Heart left ventricle (tissue), 16 donors: ENCODE results near the gene CHD9. TPM values are rescaled to one million over a fixed set of nuclear protein-coding genes. Genes with fewer than 3 reads are reported as not detected.

Experiments
- ATAC-seq, 4 donors: fragments of 200-7000 bp; cut with Tn5 transposase; one replicate each; pipeline ENCODE4 v1.9.1; 2020 to 2022; ENCODE audit warnings: moderate library complexity in 4 of 4, mild to moderate bottlenecking in 3 of 4, moderate number of reproducible peaks in 1 of 4
- DNase-seq, 5 donors: peaks; one replicate each; pipeline ENCODE4 v3.0.0-alpha.2; 2020
- H3K27ac ChIP-seq, 12 donors: fragments of 200-600 bp; sonication (generic) in 4 of 12; one replicate each; pipeline versions ENCODE4 v1.5.0 to v1.8.0; 2016 to 2022; ENCODE audit warnings: mild to moderate bottlenecking in 2 of 12
- H3K27me3 ChIP-seq, 9 donors: fragments of 200-600 bp; sonication (generic) in 2 of 9; one replicate each; pipeline versions ENCODE4 v1.5.1 to v1.8.0; 2016 to 2022; ENCODE audit warnings: mild to moderate bottlenecking in 3 of 9
- H3K36me3 ChIP-seq, 9 donors: fragments of 200-600 bp; sonication (generic) in 2 of 9; one replicate each; pipeline versions ENCODE4 v1.5.0 to v1.8.0; 2018 to 2022; ENCODE audit warnings: mild to moderate bottlenecking in 2 of 9
- H3K4me1 ChIP-seq, 12 donors: fragments of 200-600 bp; sonication (generic) in 4 of 12; one replicate each; pipeline versions ENCODE4 v1.5.0 to v1.8.0; 2016 to 2022; ENCODE audit warnings: mild to moderate bottlenecking in 3 of 12
- H3K4me3 ChIP-seq, 12 donors: fragments of 200-600 bp; sonication (generic) in 4 of 12; one replicate each; pipeline versions ENCODE4 v1.5.0 to v1.8.0; 2017 to 2022; ENCODE audit warnings: mild to moderate bottlenecking in 9 of 12, moderate library complexity in 4 of 12
- H3K9me3 ChIP-seq, 12 donors: fragments of 200-600 bp; sonication (generic) in 4 of 12; one replicate each; pipeline versions ENCODE4 v1.5.0 to v1.8.0; 2016 to 2022; ENCODE audit warnings: mild to moderate bottlenecking in 1 of 12
- POLR2A ChIP-seq, 2 donors: fragments of 450-650 bp; IDR thresholded peaks; one replicate each; pipeline ENCODE4 v1.6.1; 2017; ENCODE audit warnings: antibody characterized with exemption in 2 of 2, mild to moderate bottlenecking in 2 of 2, moderate library complexity in 2 of 2
- WGBS, 4 donors: extraction: QIAGEN DNeasy Blood & Tissue Kit in 2 of 4; methylation state at CpG; one replicate each; pipeline versions ENCODE4 v1.1.5 to v1.1.7; 2013 to 2018; 5-methylcytosine and 5-hydroxymethylcytosine counted together
- intact Hi-C, 10 donors: fragments of 100-400 bp; cut with DNase I; formaldehyde crosslinking; loops; one replicate each; pipeline versions ENCODE4 v1.11.1 to v1.14.2; 2022
- polyA plus RNA-seq, 2 donors: library from polyadenylated mRNA; stranded (reverse); fragments of 200-250 nt; gene quantifications; one replicate each; pipeline ENCODE4 v1.2.3, GENCODE V29; 2013
- total RNA-seq, 9 donors: library from RNA; depleted of rRNA in 2 of 9; stranded (reverse); fragments of >200 nt in 2 of 9; fragmentation: NEBNext Ultra II Directional in 3 of 9; extraction: Animal tissue kit (Norgen Biotek cat#: 25700) in 3 of 9; gene quantifications; one replicate each; pipeline versions ENCODE4 v1.1.0 to v1.2.4, GENCODE V29; 2016 to 2023
- TF ChIP-seq, protein P1 (sequence below), 12 donors: fragments of 200-600 bp; sonication (generic) in 4 of 12; IDR thresholded peaks; one replicate each; pipeline versions ENCODE4 v1.5.0 to v1.8.0; 2018 to 2022; ENCODE audit warnings: antibody characterized with exemption in 12 of 12, mild to moderate bottlenecking in 5 of 12
- donor health status: ischemic (EF 13 %, LVEDD 7.1; RV severe dilation, severe dysfunction).
- donor health status: healthy with polysubstance abuse.
- donor health status: DM: no; HTN: yes; CAD: no.
- donor health status: DM: no; HTN: no; CAD: no.
- donor health status: ischemic (EF 25% LVEDD 6.9; RV normal size, moderate dysfunction).
- donor health status: ischemic (EF 25% LVEDD 5.7; RV mildly dilated, moderate dysfunction).
- donor health status: healthy.
- donor health status: DM: yes; HTN: yes; CAD: no.
- donor health status: ischemic (EF 35%, LVEDD 5.7; RV mildly dilated, moderate dysfunction).
- donor health status: nonischemic (EF 11% LVEDD 7.7; RV severe dilation, severe dysfunction).
- donor health status: DM: yes; HTN: yes; CAD: no.
- donor health status: PGD.
- donor health status: ischemic (EF 29% LVEDD 5.4; RV normal size, mild dysfunction).
- donor health status: nonischemic (EF 23%, LVEDD 6.1; RV moderate dilation, normal function).

CHD9 gene
- total and polyA plus RNA-seq, 11 donors: 11.8 to 56.2 (median 41.3) TPM

DNA sequence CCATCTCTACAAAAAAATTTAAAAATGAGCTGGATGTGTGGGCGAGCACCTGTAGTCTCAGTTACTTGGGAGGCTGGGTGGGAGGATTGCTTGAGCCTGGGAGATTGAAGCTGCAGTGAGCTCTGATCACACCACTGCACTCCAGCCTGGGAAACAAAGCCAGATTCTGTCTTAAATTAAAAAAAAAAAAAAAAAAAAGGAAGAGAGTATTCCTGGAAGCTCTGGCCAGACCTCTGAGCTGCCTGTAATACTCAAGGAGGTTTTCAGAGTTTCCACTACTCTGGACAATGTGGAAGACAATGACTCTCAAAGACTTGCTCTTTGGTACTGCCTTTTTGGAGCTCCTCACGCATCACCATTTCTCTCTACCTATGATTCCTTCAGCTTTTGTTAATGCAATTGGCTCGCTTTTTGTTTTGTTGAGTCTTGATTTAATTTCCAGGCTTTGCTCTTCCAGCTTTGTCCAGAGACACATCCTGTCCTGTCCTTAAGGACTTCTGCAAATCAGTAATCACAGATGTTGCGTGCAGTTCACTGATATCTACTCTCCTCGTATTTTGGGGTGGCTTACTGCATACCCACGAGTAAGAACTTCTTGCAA is 10.8 kb downstream of the CHD9 start:
- no peak for TF ChIP-seq POLR2A (IDR thresholded peaks at IDR 0.05)
- TF ChIP-seq, protein P1, sequence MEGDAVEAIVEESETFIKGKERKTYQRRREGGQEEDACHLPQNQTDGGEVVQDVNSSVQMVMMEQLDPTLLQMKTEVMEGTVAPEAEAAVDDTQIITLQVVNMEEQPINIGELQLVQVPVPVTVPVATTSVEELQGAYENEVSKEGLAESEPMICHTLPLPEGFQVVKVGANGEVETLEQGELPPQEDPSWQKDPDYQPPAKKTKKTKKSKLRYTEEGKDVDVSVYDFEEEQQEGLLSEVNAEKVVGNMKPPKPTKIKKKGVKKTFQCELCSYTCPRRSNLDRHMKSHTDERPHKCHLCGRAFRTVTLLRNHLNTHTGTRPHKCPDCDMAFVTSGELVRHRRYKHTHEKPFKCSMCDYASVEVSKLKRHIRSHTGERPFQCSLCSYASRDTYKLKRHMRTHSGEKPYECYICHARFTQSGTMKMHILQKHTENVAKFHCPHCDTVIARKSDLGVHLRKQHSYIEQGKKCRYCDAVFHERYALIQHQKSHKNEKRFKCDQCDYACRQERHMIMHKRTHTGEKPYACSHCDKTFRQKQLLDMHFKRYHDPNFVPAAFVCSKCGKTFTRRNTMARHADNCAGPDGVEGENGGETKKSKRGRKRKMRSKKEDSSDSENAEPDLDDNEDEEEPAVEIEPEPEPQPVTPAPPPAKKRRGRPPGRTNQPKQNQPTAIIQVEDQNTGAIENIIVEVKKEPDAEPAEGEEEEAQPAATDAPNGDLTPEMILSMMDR (IDR thresholded peaks at IDR 0.05): no peak
- DNase-seq: peak in 2 of 5 donors; percentile 30 to 53
- Histone ChIP-seq H3K9me3 (no peaks in the 10 kb centered on the region), H3K27ac (peak overlapping the region; percentile 39 to 82 (median 76)), H3K4me1 (peaks cover 5 to 90% (median 44%) of the 10 kb centered on the region in 12 donors), H3K36me3 (peaks cover 0 to 9% (median 0%) of the 10 kb centered on the region in 9 donors), H3K4me3 (peak overlapping the region in 1 of 12 donors; percentile 1), H3K27me3 (no peaks in the 10 kb centered on the region)
- 47 to 54% (median 51%) methylated on average over 6 of the region's 6 CpGs for WGBS, 4 donors
- intact Hi-C loops: loop anchor here in 3 of 10 donors (1.0 to 2.0 kb wide), 2 partner anchors 9 to 25 kb away; no protein-coding TSS in a partner anchor
- ATAC-seq: peak; percentile 44 to 84 (median 76)

DNA sequence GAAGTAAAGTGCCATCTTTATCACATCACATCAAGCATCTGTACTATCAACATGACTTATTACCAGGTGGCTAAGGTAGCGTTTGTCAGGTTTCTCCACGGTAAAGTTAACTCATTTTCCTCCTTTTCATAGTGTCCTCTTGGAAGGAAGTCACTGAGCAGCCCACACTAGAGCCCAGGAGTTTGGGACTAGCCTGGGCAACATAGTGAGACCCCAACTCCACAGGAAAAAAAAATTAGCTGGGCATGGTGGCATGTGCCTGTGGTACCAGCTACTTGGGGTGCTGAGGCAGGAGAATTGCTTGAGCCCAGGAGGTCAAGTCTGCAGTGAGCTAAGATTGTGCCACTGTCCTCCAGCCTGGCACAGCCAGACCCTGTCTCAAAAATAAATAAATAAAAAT is 12.9 kb downstream of the CHD9 start:
- peak overlapping the region in 4 of 12 donors; percentile 0 to 53 (median 18) for H3K27ac ChIP-seq
- intact Hi-C loops: loop anchor here in 1 of 10 donors (2.0 kb wide), 1 partner anchor 23 kb away; no protein-coding TSS in a partner anchor
- 82 to 89% (median 86%) methylated on average over 2 of the region's 2 CpGs for whole genome bisulfite sequencing, 4 donors

GRCh38 chr16:53068423-53068833 is 13.6 kb downstream of the CHD9 start:
- Histone ChIP-seq H3K9me3 (no peaks in the 10 kb centered on the region), H3K4me1 (peaks cover 8 to 98% (median 55%) of the 10 kb centered on the region in 12 donors), H3K36me3 (peaks cover 0 to 9% (median 0%) of the 10 kb centered on the region in 9 donors), H3K27me3 (no peaks in the 10 kb centered on the region), H3K27ac (peak overlapping the region in 4 of 12 donors; percentile 0 to 53 (median 18)), H3K4me3 (peak overlapping the region in 1 of 12 donors; percentile 17)
- TF ChIP-seq, protein P1 (IDR thresholded peaks at IDR 0.05): no peak
- TF ChIP-seq POLR2A (IDR thresholded peaks at IDR 0.05): no peak
- WGBS, 4 donors: 88 to 93% (median 90%) methylated on average over 4 of the region's 4 CpGs
- ATAC-seq (no peak), DNase-seq (no peak)
- intact Hi-C loops: no loop called here

More for the DNA sequence above, 12.9 kb downstream of the CHD9 start:
- TF ChIP-seq, protein P1 (IDR thresholded peaks at IDR 0.05): no peak
- no peak for TF ChIP-seq POLR2A (IDR thresholded peaks at IDR 0.05)
- no peak overlapping the region for H3K4me3 ChIP-seq
- H3K27me3 ChIP-seq: no peaks in the 10 kb centered on the region
- DNase-seq: no peak
- peaks cover 8 to 95% (median 50%) of the 10 kb centered on the region in 12 donors for H3K4me1 ChIP-seq
- ATAC-seq: no peak
- H3K9me3 ChIP-seq: no peaks in the 10 kb centered on the region
- peaks cover 0 to 9% (median 0%) of the 10 kb centered on the region in 9 donors for H3K36me3 ChIP-seq

DNA sequence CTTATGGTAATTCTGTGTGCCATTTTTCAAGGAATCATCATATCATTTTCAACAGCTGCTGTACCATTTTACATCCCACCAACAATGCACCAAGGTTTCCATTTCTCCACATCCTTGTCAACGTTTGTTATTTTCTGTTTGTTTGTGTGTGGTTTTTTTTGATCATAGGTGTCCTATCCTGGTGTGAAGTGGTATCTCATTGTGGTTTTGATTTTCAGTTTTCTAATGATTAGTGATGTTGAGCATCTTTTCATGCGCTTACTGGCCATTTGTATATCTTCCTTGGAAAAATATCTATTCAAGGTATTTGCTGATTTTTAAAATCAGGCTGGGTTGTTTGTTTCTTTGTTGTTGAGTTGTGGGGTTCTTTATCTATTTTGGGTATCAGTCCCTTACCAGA is 15.0 kb downstream of the CHD9 start:
- H3K27me3 ChIP-seq: no peaks in the 10 kb centered on the region
- no peak for DNase-seq
- H3K36me3 ChIP-seq: peaks cover 0 to 9% (median 0%) of the 10 kb centered on the region in 9 donors
- TF ChIP-seq, protein P1 (IDR thresholded peaks at IDR 0.05): no peak
- no peak for TF ChIP-seq POLR2A (IDR thresholded peaks at IDR 0.05)
- no peak for ATAC-seq
- intact Hi-C loops: no loop called here
- WGBS, 4 donors: 79 to 89% (median 86%) methylated on average over 2 of the region's 2 CpGs
- peak overlapping the region in 3 of 12 donors; percentile 28 to 87 (median 83) for H3K27ac ChIP-seq
- no peak overlapping the region for H3K4me3 ChIP-seq
- peaks cover 0 to 3% (median 0%) of the 10 kb centered on the region in 12 donors for H3K9me3 ChIP-seq
- H3K4me1 ChIP-seq: peaks cover 8 to 87% (median 51%) of the 10 kb centered on the region in 12 donors
